Measurements from ENCODE around the gene RNF135. TPM values are rescaled to one million over a fixed set of nuclear protein-coding genes. Genes with fewer than 3 reads are reported as not detected.
A peak's percentile ranks its signal among the peaks of the same experiment; 100 is the strongest.

The RNF135 gene
- total RNA-seq, 1 experiment from 2014 or later, result 11.2 TPM

DNA sequence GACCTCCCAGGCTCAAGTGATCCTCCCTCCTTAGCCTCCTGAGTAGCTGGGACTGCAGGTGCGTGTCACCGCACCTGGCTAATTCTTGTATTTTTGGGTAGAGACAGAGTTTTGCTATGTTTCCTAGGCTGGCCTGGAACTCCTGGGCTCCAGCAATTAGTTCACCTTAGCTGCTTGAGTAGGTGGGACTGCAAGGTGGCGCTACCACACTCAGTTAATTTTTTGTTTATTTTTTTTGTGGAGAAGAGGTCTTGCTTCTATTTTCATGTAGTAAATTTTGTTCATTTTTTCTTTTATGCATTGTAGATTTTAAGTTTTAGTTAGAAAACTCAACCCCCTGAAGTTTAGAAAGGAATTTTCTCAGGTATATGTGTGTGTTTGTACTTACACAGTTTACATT is 21.7 kb downstream of the RNF135 start:
- no peaks in the 10 kb centered on the region for H3K9me2 ChIP-seq (ENCODE audit: insufficient read depth)
- intact Hi-C loops (cut with micrococcal nuclease), result no loop called here
- no peak overlapping the region for H3K4me2 ChIP-seq (ENCODE audit: low read length)
- H3K9me3 ChIP-seq (ENCODE audit: control insufficient read depth in 1 of 2, insufficient read depth in 1 of 2, low read depth in 1 of 2, low read length in 2 of 2), result no peaks in the 10 kb centered on the region
- H3K36me3 ChIP-seq (ENCODE audit: control insufficient read depth in 1 of 2, insufficient read depth in 2 of 2, low read length in 2 of 2), result no peaks in the 10 kb centered on the region
- no TSS peak for BruUV-seq (replicated peaks)
- H3K9ac ChIP-seq (ENCODE audit: low read length), result no peak overlapping the region
- H3K27ac ChIP-seq (ENCODE audit: low read depth, low read length), result no peak overlapping the region
- no peaks in the 10 kb centered on the region for H3K27me3 ChIP-seq (ENCODE audit: insufficient read depth, low read length)
- DNase-seq (ENCODE audit: low read depth, low spot score) (no peak), ATAC-seq (no peak)
- H2AFZ ChIP-seq (ENCODE audit: low read depth, low read length, poor library complexity, severe bottlenecking), result no peak overlapping the region
- TF ChIP-seq CBX3 (IDR thresholded peaks at IDR 0.05; ENCODE audit: low read depth) (no peak), RAD21 (IDR thresholded peaks at IDR 0.05; ENCODE audit: low read depth) (peak; percentile 11; the same call in 1 of the 2 replicates)
- TF ChIP-seq, protein P1, sequence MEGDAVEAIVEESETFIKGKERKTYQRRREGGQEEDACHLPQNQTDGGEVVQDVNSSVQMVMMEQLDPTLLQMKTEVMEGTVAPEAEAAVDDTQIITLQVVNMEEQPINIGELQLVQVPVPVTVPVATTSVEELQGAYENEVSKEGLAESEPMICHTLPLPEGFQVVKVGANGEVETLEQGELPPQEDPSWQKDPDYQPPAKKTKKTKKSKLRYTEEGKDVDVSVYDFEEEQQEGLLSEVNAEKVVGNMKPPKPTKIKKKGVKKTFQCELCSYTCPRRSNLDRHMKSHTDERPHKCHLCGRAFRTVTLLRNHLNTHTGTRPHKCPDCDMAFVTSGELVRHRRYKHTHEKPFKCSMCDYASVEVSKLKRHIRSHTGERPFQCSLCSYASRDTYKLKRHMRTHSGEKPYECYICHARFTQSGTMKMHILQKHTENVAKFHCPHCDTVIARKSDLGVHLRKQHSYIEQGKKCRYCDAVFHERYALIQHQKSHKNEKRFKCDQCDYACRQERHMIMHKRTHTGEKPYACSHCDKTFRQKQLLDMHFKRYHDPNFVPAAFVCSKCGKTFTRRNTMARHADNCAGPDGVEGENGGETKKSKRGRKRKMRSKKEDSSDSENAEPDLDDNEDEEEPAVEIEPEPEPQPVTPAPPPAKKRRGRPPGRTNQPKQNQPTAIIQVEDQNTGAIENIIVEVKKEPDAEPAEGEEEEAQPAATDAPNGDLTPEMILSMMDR (IDR thresholded peaks at IDR 0.05 in 2 of 3, conservative IDR thresholded peaks at IDR 0.05 in 1 of 3; ENCODE audit: borderline replicate concordance in 1 of 3, insufficient read depth in 1 of 3, low read depth in 2 of 3, low read length in 2 of 3), result peak in 1 of 3 experiments; percentile 34; a peak in 2 of 6 replicates
- ChIA-PET CTCF (interaction anchor here (0.7 kb wide), 1 partner anchor 156 kb away, joined by 3 read pairs; no protein-coding TSS in a partner anchor), POLR2A (no interaction called here), RAD21 (ENCODE audit: low non-redundant PET in 1 of 2, low total read pairs in 2 of 2, uncharacterized antibody in 2 of 2, unreplicated experiment in 2 of 2) (no interaction called here)
- no peaks in the 10 kb centered on the region; a peak in 1 of 4 replicates for H3K4me1 ChIP-seq (ENCODE audit: control insufficient read depth in 1 of 2, insufficient read depth in 2 of 2, low read length in 2 of 2)
- H3K4me3 ChIP-seq (replicated peaks in 1 of 2; ENCODE audit: low read depth in 1 of 2, low read length in 2 of 2), result no peak overlapping the region
- H4K20me1 ChIP-seq (ENCODE audit: insufficient read depth), result no peaks in the 10 kb centered on the region
- H3K79me2 ChIP-seq (ENCODE audit: insufficient read depth, low read length), result no peaks in the 10 kb centered on the region

DNA sequence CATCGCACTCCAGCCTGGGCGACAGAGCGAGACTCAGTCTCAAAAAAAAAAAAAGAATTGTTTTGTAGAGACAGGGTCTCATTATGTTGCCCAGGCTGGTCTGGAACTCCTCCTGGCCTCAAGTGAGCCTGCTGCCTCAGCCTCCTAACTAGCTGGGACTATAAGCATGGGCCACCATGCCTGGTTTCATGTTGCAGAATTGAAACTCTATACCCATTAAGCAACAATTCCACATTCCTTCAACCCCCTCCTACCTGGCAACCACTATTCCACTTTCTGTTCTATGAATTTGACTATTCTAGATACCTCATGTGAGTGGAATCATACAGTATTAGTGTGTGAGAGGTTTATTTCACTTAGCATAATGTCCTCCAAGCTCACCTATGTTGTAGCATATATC is 24.5 kb downstream of the RNF135 start:
- no peak overlapping the region for H3K27ac ChIP-seq (ENCODE audit: low read depth, low read length)
- DNase-seq (ENCODE audit: low read depth, low spot score), result no peak
- peaks cover 5 to 6% of the 10 kb centered on the region in 2 experiments; a peak in 1 of 4 replicates for H3K36me3 ChIP-seq (ENCODE audit: control insufficient read depth in 1 of 2, insufficient read depth in 2 of 2, low read length in 2 of 2)
- intact Hi-C loops (cut with micrococcal nuclease), result no loop called here
- H2AFZ ChIP-seq (ENCODE audit: low read depth, low read length, poor library complexity, severe bottlenecking), result no peak overlapping the region
- no peak overlapping the region for H3K9ac ChIP-seq (ENCODE audit: low read length)
- H3K79me2 ChIP-seq (ENCODE audit: insufficient read depth, low read length), result no peaks in the 10 kb centered on the region
- no peak overlapping the region for H3K4me3 ChIP-seq (replicated peaks in 1 of 2; ENCODE audit: low read depth in 1 of 2, low read length in 2 of 2)
- no peaks in the 10 kb centered on the region for H3K27me3 ChIP-seq (ENCODE audit: insufficient read depth, low read length)
- TF ChIP-seq ZNF274 (IDR thresholded peaks at IDR 0.05; ENCODE audit: low read depth, low read length), result no peak
- TF ChIP-seq SIN3A (IDR thresholded peaks at IDR 0.05; ENCODE audit: low read depth), result no peak
- TF ChIP-seq, protein P2, sequence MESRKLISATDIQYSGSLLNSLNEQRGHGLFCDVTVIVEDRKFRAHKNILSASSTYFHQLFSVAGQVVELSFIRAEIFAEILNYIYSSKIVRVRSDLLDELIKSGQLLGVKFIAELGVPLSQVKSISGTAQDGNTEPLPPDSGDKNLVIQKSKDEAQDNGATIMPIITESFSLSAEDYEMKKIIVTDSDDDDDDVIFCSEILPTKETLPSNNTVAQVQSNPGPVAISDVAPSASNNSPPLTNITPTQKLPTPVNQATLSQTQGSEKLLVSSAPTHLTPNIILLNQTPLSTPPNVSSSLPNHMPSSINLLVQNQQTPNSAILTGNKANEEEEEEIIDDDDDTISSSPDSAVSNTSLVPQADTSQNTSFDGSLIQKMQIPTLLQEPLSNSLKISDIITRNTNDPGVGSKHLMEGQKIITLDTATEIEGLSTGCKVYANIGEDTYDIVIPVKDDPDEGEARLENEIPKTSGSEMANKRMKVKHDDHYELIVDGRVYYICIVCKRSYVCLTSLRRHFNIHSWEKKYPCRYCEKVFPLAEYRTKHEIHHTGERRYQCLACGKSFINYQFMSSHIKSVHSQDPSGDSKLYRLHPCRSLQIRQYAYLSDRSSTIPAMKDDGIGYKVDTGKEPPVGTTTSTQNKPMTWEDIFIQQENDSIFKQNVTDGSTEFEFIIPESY (IDR thresholded peaks at IDR 0.05; ENCODE audit: extremely low read depth, insufficient replicate concordance, low read length), result no peak
- no peak for TF ChIP-seq FOSL1 (IDR thresholded peaks at IDR 0.05; ENCODE audit: low read depth)
- RAD21 ChIA-PET (ENCODE audit: low non-redundant PET in 1 of 2, low total read pairs in 2 of 2, uncharacterized antibody in 2 of 2, unreplicated experiment in 2 of 2), result no interaction called here
- H4K20me1 ChIP-seq (ENCODE audit: insufficient read depth), result no peaks in the 10 kb centered on the region
- H3K9me3 ChIP-seq (ENCODE audit: control insufficient read depth in 1 of 2, insufficient read depth in 1 of 2, low read depth in 1 of 2, low read length in 2 of 2), result no peaks in the 10 kb centered on the region
- CTCF ChIA-PET, result no interaction called here
- POLR2A ChIA-PET, result no interaction called here
- no peaks in the 10 kb centered on the region; a peak in 1 of 4 replicates for H3K4me1 ChIP-seq (ENCODE audit: control insufficient read depth in 1 of 2, insufficient read depth in 2 of 2, low read length in 2 of 2)
- H3K9me2 ChIP-seq (ENCODE audit: insufficient read depth), result no peaks in the 10 kb centered on the region
- ATAC-seq, result no peak
- no peak overlapping the region for H3K4me2 ChIP-seq (ENCODE audit: low read length)
- no TSS peak for BruUV-seq (replicated peaks)

All from HCT116 (cell line).